NK-92 (cell line): Measurements from ENCODE around the gene PDLIM3.

Experiments used
- DNase-seq: peaks from one replicate; lab custom pipeline; 2025; ENCODE audit not compliant: unreplicated experiment; lab: John Stamatoyannopoulos, UW

Gene PDLIM3

GRCh38 chr4:185472103-185472542, 63.2 kb downstream of the PDLIM3 start:
- DNase-seq = no peak

- DNase-seq = peak; percentile 13
Measured at GRCh38 chr4:185471235-185472102, 63.8 kb downstream of the PDLIM3 start, which contains the start of gene CCDC110. CCDC110 (minus strand) TSS chr4:185471733; CDS start chr4:185471683, 50 bp downstream.

GRCh38 chr4:185470501-185471195, 64.7 kb downstream of the PDLIM3 start:
- DNase-seq = no peak

DNA sequence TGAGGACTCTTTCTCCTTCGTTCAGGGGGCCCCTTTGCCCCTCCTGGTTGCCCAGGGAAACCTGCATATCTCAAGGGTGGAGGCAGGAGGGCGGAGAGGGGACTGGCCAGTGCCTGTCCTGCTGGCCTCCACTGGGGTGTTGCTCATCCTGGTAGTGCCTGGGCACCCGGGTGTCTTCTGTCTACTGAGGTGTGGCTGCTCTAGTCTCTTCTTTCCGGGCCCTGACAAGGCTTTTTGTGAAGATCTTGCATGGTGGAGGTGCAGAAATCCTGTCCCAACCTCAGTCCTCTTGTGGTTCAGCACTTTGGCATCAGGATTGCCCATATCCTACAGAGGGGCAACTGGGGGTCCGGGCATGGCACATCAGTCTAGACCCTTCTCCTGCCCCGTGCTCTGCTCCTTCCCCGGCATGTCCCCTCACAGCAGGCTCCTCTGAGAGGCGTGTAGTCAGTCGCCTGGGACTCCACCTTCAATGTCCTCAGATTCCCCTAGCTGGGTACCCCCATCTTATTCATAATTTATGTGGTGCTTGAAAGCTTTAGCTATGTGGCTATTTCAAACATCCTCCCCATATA, 65.6 kb downstream of the PDLIM3 start:
- DNase-seq = no peak

GRCh38 chr4:185468999-185469398, 66.3 kb downstream of the PDLIM3 start:
- DNase-seq = no peak

DNA sequence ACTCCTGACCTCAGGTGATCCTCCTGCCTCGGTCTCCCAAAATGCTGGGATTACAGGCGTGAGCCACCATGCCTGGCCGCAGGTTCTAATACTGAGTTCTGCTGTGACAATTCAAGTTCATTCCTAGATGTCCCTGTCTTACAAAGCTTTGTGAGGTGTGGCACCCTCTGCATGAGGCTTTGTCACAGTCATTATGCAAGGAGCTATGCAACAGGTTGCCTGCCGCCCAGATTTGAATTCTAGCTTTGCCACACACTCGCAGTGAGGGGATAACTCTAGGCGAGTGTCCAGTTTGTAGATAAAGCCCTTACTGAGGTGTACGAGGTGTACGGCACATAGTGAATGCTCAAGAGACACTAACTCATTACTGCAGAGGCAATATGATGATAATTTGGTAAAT, 67.3 kb downstream of the PDLIM3 start:
- DNase-seq = no peak

DNA sequence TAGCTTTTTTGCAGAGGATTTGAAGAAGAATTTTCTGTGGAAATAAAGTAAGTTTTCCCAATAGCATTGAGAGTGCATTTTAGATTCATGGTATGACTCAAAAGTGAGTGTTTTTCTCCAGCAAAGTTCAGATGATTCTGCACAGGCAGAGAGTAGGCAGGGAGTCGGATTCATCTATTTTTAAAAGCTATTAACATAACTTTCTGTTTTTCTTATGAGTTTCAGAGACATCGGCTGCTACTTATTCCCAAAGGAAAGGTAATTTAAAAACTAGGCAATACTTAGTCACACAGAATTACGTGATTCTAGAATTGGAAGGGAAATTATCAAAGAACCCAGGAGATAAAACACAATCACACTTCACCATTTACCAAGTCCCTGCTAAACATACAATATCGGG, 68.2 kb downstream of the PDLIM3 start:
- DNase-seq = no peak

- no peak for DNase-seq
Measured at GRCh38 chr4:185465707-185466106, 69.6 kb downstream of the PDLIM3 start.

GRCh38 chr4:185464887-185465286, 70.4 kb downstream of the PDLIM3 start:
- no peak for DNase-seq

GRCh38 chr4:185464183-185464582, 71.1 kb downstream of the PDLIM3 start:
- no peak for DNase-seq

- no peak for DNase-seq
Measured at GRCh38 chr4:185463541-185463940, 71.8 kb downstream of the PDLIM3 start.

- DNase-seq = no peak
Measured at GRCh38 chr4:185461565-185461964, 73.7 kb downstream of the PDLIM3 start.

DNA sequence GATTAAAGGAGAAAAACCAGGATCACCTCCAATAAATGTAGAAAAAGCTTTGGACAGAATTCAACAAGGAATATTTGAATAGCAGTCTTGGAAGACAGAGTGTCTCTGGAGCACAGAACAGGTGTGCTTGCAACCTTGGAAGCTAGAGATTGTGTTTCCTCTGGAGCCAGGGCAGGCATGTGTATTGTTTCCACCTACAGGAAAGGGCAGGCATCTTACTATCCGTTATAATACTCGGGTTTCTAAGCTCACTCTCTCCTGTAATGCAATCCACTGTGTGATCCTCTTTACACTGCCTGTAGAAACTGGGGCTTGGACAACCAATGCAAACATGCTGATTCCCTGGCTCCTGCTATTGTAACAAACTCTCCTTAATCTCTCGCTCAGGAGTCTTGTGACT, 78.2 kb downstream of the PDLIM3 start:
- no peak for DNase-seq

- DNase-seq = no peak
Measured at GRCh38 chr4:185456131-185456530, 79.2 kb downstream of the PDLIM3 start.
